Stimulated activated CD8-positive, alpha-beta memory T cell treated with anti-CD3 and anti-CD28 coated beads, Interleukin-12 subunit alpha, Interleukin-12 subunit beta, amount 100 ng/mL, for 1 hour (primary cell): ENCODE measurements around the gene IFT122.

Experiments used
- DNase-seq: peaks from one replicate; pipeline ENCODE4 v3.0.0-alpha.2; 2020; ENCODE audit warnings: low read depth

IFT122 gene

DNA sequence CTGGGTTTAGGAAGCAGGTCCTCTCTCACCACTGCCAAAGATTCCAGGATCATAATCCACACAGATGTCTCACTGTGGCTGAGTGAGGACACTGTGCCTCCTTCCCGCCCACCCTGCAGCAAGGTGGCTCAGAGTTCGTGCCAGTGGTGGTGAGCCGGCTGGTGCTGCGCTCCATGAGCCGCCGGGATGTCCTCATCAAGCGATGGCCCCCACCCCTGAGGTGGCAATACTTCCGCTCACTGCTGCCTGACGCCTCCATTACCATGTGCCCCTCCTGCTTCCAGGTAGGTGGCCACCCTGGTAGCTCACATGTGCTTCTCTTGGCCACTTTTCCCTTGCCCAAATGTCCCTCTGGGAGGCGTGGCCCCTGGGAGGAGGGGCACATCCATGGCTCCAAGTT is 79.4 kb downstream of the IFT122 start:
- DNase-seq: no peak

DNA sequence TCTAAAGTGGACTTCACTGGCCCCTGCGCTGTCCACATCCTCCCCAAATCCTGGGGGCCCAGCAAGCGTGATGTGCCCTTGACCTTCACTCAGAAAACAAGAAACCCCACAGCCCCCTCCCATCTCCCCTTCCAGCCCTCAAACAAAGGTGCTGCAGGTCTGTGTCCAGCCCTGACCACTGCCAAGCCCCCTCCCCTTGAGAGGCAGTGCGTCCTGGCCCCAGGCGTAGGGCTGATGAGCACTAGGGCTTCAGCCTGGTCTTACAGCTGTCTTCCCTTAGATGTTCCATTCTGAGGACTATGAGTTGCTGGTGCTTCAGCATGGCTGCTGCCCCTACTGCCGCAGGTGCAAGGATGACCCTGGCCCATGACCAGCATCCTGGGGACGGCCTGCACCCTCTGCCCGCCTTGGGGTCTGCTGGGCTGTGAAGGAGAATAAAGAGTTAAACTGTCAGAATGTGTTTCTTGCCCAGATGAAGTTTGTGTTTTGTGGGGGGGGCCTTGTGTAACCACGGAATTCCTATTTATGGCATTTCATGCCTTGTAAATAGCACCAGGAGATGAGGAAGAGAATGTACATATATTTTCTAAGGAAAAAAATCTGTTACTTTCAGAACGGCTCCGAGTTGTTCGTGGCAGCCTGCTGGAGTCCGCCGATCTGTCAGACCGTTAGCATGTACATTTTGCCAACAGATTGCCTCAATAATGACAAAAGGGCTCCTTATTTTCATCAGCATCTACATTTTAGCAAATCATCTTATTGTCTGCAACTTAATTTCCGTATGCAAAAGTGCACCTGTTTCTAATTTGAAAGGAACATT is 80.1 kb downstream of the IFT122 start:
- DNase-seq: no peak

DNA sequence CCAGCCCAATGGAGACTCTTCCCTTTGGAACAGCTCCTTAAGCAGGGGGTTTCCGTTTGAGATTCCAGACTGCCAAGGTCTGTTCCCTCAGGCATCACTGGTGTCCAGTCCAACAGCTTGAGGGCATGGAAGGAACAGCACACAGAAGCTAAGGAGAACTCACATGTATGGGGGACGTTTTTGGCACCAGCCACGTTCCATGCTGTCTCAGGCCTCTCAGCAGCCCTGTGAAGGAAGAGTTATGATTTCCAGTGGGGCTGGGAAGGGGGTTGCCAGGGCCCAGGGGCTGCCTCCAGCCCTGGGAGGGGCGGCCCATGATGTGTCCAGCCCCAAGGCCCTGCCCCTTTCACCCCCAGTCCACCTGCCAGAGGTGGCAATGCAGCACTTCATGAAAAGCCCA is 80.9 kb downstream of the IFT122 start:
- no peak for DNase-seq

DNA sequence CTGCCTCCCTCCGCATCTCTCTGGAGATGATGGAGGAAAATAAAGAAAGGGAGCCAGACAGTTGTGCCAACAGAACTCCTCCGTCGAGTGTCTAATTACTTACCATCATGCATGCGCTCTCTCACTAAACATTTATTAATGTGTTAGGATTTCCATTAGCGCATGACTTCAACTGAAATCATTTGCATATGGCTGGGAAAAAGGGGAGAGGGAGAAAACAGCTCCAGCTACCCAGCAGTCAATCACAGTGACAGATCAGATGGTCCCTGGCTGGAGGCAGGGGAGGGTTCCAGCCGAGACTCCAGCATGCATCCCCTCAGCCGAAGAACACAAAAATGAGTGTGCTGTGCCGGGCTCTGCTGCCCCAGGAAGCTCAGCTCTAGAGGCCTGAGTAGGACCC is 81.6 kb downstream of the IFT122 start:
- DNase-seq: no peak

DNA sequence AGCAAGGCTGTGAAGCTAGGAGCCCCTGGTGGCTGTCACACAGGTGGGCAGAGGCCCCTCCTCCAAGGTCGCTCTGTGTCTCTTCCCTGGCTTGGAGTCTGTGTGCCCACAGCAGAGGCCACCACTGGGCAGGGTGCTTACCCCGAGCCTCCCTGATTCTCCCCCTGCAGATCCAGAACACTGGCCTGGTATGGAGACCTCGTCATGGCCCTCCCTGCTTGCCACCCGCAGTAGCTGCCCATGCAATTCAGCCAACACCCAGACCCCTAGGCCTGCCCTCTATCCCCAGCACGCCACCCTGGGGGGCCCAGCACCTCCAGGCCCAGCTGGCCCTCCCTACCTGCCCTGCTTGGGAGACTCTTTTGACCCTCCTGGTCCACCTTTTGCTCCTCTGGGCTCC is 82.9 kb downstream of the IFT122 start:
- no peak for DNase-seq

DNA sequence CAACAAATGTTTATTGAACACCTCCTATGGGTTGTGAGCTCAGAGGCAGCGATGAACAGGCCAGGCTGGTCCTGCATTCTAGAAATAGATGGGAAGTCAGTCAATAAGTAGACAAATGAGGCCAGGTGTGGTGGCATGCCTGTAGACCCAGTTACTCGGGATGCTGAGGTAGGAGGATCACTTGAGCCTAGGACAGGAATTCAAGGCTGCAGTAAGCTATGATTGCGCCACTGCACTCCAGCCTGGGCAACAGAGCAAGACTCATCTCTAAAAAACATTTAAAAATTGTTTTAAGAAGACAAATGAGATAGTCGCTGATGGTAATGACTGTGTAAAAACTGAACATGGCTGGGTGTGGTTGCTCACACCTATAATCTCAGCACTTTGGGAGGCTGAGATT is 84.1 kb downstream of the IFT122 start:
- DNase-seq: no peak

DNA sequence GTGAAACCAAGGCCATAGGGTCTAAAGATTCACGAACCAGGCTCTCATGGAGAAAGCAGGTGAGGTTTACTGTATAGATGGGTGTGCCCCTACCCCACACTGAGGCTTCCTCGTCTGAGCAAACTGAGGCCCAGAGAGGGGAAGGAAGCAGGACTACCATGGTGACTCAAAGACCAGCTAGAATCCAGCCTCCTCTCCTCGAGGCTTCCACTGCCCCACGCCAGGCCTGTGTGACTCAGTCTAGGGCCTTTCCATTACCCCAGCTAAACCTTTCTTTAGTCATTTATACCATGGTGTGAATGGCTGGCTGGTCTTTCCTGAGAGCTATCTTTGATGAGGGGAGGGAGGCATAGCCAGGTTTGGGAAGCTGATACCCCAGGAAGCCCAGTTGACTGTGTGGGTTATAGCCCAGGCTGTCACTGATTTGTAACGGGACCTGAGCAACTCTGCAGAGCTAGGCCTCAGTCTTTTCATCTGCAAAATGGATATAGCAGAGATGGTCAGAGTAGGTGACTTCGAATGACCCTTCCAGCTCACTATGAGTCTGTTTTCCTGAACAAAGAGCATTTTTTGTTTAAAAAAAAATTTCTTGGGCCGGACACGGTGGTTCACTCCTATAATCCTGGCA is 85.4 kb downstream of the IFT122 start:
- DNase-seq: no peak

DNA sequence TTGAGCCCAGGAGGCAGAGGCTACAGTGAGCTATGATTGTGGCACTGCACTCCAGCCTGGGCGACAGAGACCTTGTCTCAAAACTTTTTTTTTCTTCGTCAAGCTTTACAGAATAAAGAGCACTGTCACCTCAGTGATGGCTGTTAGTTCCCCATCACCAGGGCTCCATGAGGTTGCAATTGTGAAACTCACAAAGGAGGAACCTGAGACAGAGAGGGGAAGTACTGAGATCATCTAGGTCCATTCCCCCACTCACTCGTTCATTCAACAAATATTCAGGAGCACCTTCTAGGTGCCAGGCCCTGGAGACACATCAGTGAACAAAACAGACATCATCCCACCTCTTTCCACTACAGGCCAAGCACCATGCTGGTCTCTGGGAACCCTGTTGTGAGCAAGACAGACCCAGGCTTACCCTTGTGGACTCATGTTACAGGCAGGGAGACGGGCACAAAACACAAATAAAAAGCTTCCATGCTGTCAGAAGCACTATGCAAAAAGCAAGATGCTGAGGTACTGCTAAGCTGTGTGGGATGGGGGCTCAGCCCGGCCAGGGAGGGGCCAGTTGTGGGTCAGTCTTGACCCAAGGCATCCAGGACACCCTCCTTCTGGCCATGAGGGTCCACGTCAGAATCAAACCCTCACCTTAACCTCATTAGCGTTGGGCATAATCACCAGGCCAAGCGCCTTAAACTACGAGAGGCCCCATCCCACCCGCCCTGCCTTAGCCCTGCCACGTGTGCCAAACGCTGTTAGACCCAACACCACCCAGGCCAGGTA is 86.3 kb downstream of the IFT122 start:
- DNase-seq: no peak

DNA sequence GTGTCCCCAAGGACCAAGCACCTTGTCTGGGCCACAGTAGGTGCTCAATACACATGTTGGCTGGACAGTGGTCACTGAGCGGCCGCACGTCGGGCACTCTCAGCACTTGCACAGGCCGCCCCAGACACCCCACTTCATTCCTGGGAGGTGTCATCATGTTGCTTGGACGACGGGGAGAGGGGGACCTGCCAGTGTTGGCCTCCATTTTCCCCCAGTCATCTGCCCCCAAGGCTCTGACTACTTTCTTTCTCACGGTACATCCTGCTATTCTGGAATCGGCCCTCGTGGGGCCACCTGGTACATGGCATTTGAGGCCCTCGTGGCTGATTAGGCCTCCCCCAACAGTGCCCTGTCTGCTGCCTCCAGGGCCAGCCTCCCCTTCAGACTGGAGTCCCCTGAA is 87.2 kb downstream of the IFT122 start:
- no peak for DNase-seq

DNA sequence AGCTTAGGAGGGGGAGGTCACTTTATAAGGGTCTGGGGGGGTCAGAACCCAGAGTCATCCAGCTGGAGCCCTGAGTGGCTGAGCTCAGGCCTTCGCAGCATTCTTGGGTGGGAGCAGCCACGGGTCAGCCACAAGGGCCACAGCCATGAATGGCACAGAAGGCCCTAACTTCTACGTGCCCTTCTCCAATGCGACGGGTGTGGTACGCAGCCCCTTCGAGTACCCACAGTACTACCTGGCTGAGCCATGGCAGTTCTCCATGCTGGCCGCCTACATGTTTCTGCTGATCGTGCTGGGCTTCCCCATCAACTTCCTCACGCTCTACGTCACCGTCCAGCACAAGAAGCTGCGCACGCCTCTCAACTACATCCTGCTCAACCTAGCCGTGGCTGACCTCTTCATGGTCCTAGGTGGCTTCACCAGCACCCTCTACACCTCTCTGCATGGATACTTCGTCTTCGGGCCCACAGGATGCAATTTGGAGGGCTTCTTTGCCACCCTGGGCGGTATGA is 88.6 kb downstream of the IFT122 start, which contains the start of gene RHO:
Gene RHO, plus strand, starts transcription at position 51 of the 512 bp plus-strand sequence. Its CDS starts 95 bp downstream, at position 146.
- DNase-seq: no peak

DNA sequence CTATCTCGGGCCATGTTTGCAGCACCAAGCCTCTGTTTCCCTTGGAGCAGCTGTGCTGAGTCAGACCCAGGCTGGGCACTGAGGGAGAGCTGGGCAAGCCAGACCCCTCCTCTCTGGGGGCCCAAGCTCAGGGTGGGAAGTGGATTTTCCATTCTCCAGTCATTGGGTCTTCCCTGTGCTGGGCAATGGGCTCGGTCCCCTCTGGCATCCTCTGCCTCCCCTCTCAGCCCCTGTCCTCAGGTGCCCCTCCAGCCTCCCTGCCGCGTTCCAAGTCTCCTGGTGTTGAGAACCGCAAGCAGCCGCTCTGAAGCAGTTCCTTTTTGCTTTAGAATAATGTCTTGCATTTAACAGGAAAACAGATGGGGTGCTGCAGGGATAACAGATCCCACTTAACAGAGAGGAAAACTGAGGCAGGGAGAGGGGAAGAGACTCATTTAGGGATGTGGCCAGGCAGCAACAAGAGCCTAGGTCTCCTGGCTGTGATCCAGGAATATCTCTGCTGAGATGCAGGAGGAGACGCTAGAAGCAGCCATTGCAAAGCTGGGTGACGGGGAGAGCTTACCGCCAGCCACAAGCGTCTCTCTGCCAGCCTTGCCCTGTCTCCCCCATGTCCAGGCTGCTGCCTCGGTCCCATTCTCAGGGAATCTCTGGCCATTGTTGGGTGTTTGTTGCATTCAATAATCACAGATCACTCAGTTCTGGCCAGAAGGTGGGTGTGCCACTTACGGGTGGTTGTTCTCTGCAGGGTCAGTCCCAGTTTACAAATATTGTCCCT is 89.6 kb downstream of the IFT122 start:
- DNase-seq: no peak

DNA sequence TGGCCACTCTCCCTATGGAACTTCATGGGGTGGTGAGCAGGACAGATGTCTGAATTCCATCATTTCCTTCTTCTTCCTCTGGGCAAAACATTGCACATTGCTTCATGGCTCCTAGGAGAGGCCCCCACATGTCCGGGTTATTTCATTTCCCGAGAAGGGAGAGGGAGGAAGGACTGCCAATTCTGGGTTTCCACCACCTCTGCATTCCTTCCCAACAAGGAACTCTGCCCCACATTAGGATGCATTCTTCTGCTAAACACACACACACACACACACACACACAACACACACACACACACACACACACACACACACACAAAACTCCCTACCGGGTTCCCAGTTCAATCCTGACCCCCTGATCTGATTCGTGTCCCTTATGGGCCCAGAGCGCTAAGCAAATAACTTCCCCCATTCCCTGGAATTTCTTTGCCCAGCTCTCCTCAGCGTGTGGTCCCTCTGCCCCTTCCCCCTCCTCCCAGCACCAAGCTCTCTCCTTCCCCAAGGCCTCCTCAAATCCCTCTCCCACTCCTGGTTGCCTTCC is 90.3 kb downstream of the IFT122 start:
- DNase-seq: no peak

DNA sequence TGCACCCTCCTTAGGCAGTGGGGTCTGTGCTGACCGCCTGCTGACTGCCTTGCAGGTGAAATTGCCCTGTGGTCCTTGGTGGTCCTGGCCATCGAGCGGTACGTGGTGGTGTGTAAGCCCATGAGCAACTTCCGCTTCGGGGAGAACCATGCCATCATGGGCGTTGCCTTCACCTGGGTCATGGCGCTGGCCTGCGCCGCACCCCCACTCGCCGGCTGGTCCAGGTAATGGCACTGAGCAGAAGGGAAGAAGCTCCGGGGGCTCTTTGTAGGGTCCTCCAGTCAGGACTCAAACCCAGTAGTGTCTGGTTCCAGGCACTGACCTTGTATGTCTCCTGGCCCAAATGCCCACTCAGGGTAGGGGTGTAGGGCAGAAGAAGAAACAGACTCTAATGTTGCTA is 90.8 kb downstream of the IFT122 start:
- DNase-seq: no peak

DNA sequence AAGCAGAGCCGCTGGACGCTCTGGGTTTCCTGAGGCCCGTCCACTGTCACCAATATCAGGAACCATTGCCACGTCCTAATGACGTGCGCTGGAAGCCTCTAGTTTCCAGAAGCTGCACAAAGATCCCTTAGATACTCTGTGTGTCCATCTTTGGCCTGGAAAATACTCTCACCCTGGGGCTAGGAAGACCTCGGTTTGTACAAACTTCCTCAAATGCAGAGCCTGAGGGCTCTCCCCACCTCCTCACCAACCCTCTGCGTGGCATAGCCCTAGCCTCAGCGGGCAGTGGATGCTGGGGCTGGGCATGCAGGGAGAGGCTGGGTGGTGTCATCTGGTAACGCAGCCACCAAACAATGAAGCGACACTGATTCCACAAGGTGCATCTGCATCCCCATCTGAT is 91.7 kb downstream of the IFT122 start:
- DNase-seq: no peak

DNA sequence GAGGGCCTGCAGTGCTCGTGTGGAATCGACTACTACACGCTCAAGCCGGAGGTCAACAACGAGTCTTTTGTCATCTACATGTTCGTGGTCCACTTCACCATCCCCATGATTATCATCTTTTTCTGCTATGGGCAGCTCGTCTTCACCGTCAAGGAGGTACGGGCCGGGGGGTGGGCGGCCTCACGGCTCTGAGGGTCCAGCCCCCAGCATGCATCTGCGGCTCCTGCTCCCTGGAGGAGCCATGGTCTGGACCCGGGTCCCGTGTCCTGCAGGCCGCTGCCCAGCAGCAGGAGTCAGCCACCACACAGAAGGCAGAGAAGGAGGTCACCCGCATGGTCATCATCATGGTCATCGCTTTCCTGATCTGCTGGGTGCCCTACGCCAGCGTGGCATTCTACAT is 92.2 kb downstream of the IFT122 start:
- no peak for DNase-seq

DNA sequence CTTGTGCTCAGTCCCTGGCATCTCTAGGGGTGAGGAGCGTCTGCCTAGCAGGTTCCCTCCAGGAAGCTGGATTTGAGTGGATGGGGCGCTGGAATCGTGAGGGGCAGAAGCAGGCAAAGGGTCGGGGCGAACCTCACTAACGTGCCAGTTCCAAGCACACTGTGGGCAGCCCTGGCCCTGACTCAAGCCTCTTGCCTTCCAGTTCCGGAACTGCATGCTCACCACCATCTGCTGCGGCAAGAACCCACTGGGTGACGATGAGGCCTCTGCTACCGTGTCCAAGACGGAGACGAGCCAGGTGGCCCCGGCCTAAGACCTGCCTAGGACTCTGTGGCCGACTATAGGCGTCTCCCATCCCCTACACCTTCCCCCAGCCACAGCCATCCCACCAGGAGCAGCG is 93.4 kb downstream of the IFT122 start:
- no peak for DNase-seq

DNA sequence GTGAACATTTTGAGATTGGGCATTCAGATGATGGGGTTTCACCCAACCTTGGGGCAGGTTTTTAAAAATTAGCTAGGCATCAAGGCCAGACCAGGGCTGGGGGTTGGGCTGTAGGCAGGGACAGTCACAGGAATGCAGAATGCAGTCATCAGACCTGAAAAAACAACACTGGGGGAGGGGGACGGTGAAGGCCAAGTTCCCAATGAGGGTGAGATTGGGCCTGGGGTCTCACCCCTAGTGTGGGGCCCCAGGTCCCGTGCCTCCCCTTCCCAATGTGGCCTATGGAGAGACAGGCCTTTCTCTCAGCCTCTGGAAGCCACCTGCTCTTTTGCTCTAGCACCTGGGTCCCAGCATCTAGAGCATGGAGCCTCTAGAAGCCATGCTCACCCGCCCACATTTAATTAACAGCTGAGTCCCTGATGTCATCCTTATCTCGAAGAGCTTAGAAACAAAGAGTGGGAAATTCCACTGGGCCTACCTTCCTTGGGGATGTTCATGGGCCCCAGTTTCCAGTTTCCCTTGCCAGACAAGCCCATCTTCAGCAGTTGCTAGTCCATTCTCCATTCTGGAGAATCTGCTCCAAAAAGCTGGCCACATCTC is 94.5 kb downstream of the IFT122 start:
- no peak for DNase-seq

DNA sequence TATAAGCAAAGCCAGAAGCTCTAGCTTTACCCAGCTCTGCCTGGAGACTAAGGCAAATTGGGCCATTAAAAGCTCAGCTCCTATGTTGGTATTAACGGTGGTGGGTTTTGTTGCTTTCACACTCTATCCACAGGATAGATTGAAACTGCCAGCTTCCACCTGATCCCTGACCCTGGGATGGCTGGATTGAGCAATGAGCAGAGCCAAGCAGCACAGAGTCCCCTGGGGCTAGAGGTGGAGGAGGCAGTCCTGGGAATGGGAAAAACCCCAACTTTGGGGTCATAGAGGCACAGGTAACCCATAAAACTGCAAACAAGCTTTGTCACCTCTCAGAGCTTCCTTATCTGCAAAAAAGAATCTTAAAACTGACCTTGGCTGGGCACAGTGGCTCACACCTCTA is 95.1 kb downstream of the IFT122 start:
- DNase-seq: no peak

DNA sequence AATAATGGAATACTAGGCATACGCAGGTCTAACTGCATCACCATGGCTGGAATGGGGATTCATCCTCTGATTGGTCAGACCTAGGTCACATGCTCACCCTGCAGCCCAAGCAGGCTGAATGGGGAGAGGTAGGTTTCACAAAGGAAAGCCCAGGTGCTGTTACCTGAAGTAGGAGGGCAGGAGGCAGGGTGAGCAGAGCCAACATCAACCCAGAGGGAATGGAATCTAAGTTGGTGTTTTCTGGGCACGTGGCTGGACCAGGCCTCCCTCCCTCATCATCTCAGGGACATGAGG is 96.3 kb downstream of the IFT122 start:
- DNase-seq: no peak

DNA sequence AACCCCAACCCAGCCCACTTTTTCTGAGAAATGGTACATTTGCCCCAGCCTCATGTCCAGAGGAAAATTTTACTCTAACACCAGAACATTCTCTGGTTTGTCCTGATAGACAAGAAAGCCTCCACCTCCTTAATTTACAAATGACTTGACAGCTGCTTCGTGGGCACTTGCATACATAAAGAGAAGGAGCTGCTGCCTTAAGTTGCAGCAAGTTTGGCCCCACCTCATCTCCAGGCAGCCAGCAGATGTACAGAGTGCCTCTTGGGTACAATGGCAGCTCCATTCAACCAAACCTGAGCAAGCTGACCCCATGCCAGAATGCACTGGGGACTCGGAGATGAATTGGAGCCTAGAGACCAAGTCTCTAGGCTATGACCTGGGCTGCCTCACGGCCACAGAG is 96.8 kb downstream of the IFT122 start:
- DNase-seq: no peak

DNA sequence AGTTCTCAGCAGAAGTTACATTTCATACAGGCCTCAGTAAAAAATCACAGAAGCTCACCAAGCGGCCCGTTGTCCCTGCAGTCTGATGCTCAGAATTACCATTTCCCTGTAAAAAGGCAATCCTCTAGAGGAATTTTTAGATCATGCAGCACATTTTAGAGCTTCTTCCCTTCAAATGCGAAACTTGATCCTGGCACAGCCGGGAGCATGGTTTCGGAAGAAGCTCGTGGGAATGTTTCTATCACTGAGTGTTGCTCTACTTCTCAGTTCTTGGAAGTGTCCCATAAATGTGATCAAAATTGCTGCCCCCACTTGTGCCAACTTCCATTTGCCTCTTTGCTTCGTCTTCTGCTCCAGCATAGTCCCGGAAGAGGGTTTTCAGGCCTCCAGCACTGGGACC is 99.2 kb downstream of the IFT122 start:
- DNase-seq: no peak
